Measurements from ENCODE around the gene ORMDL2.

DNA sequence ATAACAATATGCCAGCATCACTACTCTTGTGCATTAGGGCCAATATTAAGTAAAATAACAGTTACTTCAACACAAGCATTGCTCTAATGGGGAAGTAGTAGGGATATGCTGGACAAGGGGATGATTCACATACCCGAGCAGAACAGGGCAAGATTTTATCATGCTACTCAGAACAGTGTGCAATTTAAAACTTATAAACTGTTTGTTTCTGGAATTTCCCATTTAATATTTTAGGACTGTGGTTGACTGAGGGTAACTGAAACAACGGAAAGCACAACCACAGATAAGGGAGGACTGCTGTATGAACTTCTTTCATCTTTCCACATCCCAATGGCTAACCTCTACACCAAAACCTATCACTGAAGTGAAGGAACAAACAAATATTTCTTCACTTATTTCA lies 37.2 kb upstream of the ORMDL2 start:
- TF ChIP-seq CTCF (IDR thresholded peaks at IDR 0.05): no peak
- no peak for TF ChIP-seq POLR2A (IDR thresholded peaks at IDR 0.05)

Data from thyroid gland (tissue), 4 donors.